Activated CD4-positive, alpha-beta T cell treated with anti-CD3 and anti-CD28 coated beads, Interleukin-10, Interleukin-2, amounts not matched to agents 100 ng/mL and 50 ng/mL, durations not matched to agents 16 hours and 8 hours (primary cell): ENCODE data around the gene PSPC1.
"Not testable (repeated sequence)": the region's sequence is repeated elsewhere in the genome, so short reads cannot be mapped to it uniquely, and the experiment has no call there.

ENCODE experiments used
- DNase-seq: peaks from one replicate; pipeline ENCODE4 v3.0.0-alpha.2; 2020

PSPC1 gene

GRCh38 chr13:19782727-19783682 lies at the start of gene PSPC1:
PSPC1 (minus strand) TSS chr13:19782945; CDS start chr13:19782757, 188 bp downstream.
- DNase-seq: peak; percentile 98

- DNase-seq: no peak
Measured at GRCh38 chr13:19822673-19823072, 39.9 kb upstream of the PSPC1 start.

- peak; percentile 45 for DNase-seq
Measured at GRCh38 chr13:19818223-19818842, 35.6 kb upstream of the PSPC1 start.

DNA sequence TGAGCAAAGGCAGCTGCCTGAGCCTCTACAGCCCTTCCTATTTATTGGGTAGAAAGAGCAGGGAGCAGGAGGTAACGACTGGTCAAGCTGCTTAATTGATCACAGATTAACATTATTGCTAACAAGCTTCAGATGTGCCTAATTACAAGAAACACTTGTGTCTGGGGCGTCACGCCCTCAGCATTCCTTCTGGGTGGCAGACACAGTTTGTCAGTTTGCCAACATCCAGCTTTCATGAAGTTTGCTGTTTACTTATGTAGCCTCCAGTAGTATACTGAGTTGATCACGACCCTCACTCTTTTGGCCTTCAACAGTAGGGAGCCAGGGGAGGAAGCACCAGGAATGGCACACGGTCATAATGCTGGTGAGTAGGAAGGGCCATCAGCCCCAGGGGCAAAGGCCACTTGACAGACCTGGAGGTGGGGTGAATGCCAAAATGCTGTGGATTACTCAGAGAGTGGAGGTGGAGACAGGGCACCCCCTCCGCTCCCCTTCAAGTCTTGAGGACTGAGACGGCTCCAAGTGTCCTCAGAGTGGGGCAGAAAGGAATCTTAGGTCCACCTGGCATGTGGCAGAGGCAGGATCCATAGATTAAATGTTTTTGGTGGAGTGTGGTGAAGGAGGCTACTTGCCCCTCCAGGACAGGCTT lies 34.9 kb upstream of the PSPC1 start:
- DNase-seq: no peak

DNA sequence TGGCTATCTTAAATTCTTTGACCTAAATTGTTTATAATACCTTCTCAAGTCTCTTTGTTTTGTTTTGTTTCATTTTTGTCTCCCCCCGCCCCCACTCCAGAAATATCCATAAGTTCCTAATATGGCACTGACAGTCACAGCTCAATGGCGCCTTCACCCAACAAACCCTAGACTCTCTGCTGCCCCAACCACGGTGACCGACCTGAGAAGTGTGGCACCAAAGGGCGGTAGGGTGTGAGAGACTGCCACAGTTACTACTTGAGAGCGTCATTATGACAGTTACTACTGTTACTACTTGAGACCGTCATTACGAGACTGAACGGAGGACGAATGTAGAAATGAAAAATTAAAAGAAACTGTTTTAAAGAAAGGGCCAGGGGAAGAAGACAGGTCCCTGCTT lies 34.4 kb upstream of the PSPC1 start:
- no peak for DNase-seq

DNA sequence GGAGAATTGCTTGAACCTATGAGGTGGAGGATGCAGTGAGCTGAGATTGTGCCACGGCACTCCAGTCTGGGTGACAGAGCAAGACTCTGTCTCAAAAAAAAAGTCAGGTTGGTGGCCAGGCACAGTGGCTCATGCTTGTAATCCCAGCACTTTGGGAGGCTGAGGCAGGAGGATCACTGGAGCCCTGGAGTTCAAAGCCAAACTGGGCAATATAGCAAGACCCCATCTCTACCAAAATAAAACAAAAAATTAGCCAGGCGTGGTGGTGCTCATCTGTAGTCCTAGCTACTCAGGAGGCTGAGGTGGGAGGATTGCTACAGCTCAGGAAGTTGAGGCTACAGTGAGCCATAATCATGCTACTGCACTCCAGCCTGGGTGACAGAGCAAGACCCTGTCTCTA lies 33.1 kb upstream of the PSPC1 start:
- DNase-seq: not testable (repeated sequence)

GRCh38 chr13:19810996-19811881 lies 28.5 kb upstream of the PSPC1 start:
- no peak for DNase-seq

- no peak for DNase-seq
Measured at GRCh38 chr13:19810151-19810550, 27.4 kb upstream of the PSPC1 start.

GRCh38 chr13:19805765-19806164 lies 23.0 kb upstream of the PSPC1 start:
- no peak for DNase-seq

- no peak for DNase-seq
Measured at GRCh38 chr13:19795956-19796355, 13.2 kb upstream of the PSPC1 start.

DNA sequence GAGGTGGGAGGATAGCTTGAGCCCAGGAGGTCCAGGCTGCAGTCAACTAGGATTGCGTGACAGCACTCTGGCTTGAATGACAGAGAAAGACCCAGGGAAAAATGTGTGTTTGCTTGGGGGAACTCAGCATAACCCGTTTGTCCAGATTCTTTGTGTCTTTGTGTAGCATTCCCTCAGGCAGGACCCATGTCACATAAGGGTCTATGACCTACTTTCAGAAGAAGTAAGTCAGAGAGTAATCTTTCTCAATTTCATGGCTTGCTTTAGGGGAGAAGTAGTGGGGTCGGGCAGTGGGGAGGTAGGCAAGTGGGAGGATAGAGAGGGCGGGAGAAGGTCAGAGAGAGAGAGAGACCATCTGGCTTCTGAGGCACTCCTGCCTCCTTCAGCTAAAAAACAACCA lies 11.9 kb upstream of the PSPC1 start:
- no peak for DNase-seq

DNA sequence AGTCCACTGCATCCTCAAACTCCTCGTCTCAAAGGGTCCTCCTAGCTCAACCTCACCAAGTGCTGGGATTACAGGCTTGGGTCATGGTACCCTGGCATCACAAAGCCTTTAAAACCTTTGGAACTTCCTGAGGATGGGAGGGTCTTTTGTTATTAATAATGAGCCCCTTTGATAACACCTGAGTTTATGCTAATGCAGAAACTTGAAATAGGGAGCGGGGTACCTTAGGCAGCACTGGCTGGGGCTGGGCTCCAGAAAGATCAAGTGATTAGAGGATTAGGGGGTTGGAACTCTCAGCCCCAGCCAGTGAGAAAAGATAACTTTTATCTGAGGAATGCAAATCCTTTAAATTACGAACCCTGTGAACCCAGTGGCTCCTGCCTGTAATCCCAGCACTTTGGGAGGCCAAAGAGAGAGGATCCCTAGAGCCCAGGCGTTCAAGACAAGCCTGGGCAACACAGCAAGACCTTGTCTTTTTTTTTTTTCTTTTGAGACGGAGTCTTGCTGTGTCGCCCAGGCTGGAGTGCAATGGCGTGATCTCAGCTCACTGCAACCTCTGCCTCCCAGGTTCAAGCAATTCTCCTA lies 9.3 kb upstream of the PSPC1 start:
- DNase-seq: no peak

DNA sequence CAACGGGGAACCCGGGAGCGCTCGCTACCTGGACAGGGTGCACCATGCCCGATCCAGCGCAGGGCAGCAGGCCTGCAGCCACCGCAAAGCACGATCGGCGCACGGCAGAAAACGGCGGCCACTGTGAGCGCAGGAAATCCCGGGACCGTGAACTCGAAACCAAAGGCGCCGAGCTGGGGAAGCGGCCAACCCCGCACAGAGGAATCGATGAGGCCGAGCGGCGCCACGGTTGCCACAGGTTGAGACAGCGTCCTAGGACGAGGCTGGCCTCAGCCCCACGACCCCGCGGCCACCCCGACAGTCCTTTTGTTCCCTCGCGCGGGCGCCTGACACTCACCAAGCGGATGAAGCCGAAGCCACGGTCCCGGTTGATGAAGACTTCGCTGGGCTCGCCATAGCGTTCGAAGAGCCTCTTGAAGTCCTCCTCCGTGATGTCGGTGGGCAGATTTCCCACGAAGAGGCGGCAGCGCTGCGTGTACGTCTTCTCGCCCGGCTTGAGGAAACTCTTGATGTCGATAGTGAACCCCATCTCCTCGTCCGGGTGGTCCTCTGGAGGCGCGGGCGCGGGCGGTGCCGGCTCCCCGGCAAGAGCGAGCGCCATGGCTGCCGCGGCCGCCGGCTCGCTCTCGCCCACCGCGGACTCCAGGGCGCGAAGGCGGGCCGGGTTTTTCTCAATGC lies 557 bp downstream of the PSPC1 start:
- peak; percentile 63 for DNase-seq

DNA sequence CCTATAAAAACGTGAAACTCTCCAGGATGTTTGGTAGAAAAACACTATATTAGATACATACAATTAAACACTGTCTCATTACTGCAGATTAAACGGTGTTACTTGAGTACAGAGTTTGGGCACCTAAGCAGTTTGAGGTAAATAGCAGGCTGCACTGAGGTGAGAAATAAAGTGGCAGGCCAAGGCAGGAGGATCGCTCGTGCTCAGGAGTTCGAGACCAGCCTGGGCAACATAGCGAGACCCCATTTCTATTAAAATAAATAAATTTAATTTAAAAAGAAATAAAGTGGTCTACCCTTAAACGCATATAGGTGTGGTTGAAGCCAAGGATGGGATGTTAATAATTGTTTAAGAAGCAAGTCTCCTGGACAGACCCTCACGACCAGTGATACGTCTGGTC lies 1.2 kb downstream of the PSPC1 start:
- peak; percentile 24 for DNase-seq

DNA sequence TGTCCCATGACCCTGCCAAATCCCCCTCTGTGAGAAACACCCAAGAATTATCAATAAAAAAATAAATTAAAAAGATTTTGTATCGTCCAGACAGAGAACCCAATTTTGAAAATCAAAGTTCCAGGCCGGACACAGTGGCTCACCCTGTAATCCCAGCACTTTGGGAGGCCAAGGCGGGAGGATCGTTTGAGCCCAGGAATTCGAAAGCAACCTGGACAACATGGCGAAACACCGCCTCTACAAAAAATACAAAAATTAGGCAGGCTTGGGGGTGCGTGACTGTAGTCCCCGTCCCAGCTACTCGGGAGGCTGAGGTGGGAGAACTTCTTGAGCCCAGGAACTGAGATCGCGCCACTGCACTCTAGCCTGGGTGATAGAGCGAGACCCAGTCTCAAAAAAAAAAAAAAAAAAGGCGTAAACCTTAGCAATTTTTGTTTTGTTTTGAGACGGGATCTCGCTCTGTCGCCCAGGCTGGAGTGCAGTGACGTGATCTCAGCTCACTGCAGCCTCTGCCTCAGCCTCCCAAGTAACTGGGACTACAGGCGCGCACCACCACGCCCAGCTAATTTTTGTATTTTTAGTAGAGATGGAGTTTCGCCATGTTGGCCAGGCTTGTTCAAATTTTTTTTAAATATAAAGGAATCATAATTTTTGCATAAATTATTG lies 1.9 kb downstream of the PSPC1 start:
- DNase-seq: peak; percentile 24

DNA sequence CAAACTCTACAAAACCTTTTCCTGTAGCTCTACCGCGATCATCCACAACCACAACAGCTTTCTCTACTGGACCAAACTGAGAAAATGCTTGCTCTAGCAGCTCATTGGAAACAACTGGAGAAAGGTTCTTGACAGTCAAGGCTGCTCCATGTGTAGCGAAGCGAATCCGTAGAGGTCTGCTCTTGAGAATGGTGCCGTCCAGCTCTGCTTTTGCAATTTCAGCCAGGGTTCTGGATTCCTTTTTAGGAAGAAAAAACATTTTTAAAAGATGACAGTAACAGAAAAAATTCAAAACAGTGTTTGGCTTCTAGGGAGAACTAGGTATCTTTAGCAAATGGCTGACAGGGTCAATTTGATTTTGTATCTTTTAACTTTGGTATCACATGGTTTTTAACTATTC lies 10.4 kb downstream of the PSPC1 start:
- no peak for DNase-seq

- no peak for DNase-seq
Measured at GRCh38 chr13:19769854-19770253, 12.9 kb downstream of the PSPC1 start.

GRCh38 chr13:19767966-19768365 lies 14.8 kb downstream of the PSPC1 start:
- DNase-seq: no peak

DNA sequence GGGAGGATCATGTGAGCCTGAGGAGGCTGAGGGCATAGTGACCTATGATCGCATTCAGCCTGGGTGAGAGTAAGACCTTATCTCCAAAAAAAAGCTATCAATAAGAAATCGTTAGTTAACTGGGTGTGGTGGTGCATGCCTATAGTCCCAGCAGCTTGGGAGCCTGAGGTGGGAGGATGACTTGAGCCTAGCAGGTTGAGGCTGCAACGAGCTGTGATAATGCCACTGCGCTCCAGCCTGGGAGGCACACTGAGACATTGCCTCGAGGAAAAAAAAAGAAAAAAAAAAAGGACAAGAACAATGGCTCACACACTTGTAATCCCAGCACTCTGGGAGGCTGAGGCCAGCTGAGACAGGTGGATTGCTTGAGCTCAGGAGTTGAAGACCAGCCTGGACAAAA lies 16.2 kb downstream of the PSPC1 start:
- no peak for DNase-seq

DNA sequence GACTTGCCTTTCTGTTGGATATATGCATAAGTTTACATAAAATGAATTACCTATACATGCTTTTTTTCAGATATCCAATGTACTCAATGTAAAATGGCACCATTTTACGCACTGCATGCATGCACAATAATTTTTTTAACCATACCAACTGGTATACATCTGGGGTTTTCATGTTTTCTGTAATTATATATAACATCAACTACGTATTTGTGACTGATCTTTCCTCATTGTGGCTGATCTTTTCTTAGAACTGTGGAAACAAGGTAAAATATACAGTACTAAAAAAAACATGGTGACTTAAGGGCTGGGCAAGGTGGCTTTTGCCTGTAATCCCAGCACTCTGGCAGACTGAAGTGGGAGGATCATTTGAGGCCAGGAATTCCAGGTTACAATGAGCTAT lies 18.5 kb downstream of the PSPC1 start:
- no peak for DNase-seq

DNA sequence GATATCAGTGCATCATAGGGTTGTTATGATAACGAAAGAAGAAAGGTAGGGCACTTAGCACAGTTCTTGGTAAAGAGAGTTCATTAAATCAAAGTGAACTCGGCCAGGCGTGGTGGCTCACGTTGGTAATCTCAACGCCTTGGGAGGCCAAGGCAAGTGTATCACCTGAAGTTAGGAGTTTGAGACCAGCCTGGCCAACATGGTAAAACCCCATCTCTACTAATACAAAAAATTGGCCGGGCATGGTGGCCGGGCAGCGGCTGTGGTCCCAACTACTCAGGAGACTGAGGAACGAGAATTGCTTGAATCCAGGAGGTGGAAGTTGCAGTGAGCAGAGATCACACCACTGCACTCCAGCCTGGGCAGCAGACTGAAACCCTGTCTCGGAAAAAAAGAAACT lies 19.1 kb downstream of the PSPC1 start:
- DNase-seq: no peak
